Measurements from ENCODE around the gene FARS2. TPM values are rescaled to one million over a fixed set of nuclear protein-coding genes. Genes with fewer than 3 reads are reported as not detected.

Gene FARS2
- total RNA-seq, 4 donors from 2014 or later: 8.3 to 18.5 (median 13.0) TPM

DNA sequence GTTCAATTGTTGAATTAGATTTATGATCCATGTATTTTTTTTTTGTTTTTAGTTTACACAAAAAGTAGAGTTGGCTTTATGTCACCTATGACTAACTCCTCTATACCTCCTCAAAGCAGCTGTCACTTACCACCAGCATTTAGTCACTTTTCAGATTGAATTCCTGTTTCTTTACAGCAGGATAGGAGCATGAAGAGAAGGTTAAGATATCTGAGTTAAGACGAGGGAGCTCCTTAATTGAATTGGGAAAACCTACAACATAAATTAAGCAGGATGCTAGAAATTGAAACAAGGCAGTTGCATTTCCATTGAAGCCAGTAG, 237.2 kb downstream of the FARS2 start:
- H3K27ac ChIP-seq: no peak overlapping the region
- intact Hi-C loops (cut with DNase I): no loop called here

DNA sequence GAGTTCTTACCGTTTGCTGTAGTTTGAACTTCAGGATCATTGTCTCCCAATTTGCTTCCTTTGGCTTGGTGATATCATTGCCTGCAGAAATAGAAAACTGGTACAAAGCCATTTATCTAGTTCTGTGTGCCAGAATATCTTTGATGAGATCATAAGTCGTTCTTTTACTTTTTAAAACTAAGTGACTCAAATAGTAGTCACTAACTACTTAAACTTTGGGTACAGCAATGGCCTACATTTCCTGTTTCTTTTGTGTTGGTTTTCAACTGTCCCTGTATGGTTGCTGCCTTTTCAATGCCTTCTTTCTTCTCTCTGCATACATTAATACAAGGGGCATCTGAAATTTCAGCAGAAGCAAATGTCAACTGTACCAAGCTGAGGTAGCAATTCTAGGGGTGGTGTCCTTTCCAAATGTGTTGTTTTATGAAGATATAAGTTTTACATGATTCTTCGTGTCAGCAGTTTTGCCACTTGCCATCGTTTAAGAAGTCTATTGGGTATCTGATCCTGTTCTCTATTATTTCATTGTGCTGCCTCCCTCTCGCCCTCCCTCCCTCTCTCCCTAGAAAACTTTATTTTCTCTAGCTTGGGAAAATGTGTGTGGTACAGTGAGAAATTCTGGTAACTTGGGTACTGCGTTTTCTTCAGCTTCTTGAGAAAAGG, 238.5 kb downstream of the FARS2 start:
- Histone ChIP-seq H3K27me3 (no peaks in the 10 kb centered on the region), H3K4me3 (no peak overlapping the region), H3K4me1 (peaks cover 0 to 15% (median 0%) of the 10 kb centered on the region in 3 donors), H3K27ac (no peak overlapping the region), H3K36me3 (no peaks in the 10 kb centered on the region), H3K9me3 (no peaks in the 10 kb centered on the region)
- TF ChIP-seq POLR2A (IDR thresholded peaks at IDR 0.05): no peak
- TF ChIP-seq, protein P1, sequence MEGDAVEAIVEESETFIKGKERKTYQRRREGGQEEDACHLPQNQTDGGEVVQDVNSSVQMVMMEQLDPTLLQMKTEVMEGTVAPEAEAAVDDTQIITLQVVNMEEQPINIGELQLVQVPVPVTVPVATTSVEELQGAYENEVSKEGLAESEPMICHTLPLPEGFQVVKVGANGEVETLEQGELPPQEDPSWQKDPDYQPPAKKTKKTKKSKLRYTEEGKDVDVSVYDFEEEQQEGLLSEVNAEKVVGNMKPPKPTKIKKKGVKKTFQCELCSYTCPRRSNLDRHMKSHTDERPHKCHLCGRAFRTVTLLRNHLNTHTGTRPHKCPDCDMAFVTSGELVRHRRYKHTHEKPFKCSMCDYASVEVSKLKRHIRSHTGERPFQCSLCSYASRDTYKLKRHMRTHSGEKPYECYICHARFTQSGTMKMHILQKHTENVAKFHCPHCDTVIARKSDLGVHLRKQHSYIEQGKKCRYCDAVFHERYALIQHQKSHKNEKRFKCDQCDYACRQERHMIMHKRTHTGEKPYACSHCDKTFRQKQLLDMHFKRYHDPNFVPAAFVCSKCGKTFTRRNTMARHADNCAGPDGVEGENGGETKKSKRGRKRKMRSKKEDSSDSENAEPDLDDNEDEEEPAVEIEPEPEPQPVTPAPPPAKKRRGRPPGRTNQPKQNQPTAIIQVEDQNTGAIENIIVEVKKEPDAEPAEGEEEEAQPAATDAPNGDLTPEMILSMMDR (IDR thresholded peaks at IDR 0.05): no peak
- intact Hi-C loops (cut with DNase I): no loop called here
- no peak for DNase-seq
- WGBS, 2 donors: 53 to 61% methylated on average over 5 to 6 of the region's 6 CpGs

More for the DNA sequence above, 237.2 kb downstream of the FARS2 start:
- TF ChIP-seq, protein P1 (IDR thresholded peaks at IDR 0.05): no peak
- TF ChIP-seq POLR2A (IDR thresholded peaks at IDR 0.05): no peak
- Histone ChIP-seq H3K36me3 (no peaks in the 10 kb centered on the region), H3K27me3 (no peaks in the 10 kb centered on the region), H3K4me3 (no peak overlapping the region), H3K4me1 (peaks cover 0 to 15% (median 0%) of the 10 kb centered on the region in 3 donors), H3K9me3 (no peaks in the 10 kb centered on the region)
- WGBS, 2 donors: 85 to 95% methylated on average over 1 of the region's 1 CpG
- no peak for DNase-seq

DNA sequence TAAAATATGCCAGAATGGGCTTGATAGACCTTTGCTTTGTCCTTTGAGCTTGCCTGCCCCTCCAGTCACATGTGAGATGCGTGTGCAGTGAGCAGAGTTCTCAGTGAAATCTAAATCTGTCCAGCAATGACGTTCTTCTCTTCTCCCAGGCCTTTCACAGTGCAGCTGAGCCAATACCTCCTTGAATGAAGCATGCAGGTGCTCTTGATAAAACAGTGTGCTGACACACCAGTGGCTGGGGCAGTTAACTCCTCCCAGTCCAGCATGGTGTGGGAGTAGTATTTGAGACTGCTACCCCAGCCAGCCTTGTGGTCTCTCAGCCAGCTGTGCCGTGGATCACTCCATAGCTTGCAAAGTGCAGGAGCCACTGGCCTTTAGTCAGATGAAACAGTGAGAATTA, 240.5 kb downstream of the FARS2 start:
- Histone ChIP-seq H3K4me3 (no peak overlapping the region), H3K9me3 (no peaks in the 10 kb centered on the region), H3K4me1 (peaks cover 0 to 15% (median 0%) of the 10 kb centered on the region in 3 donors), H3K36me3 (no peaks in the 10 kb centered on the region), H3K27me3 (no peaks in the 10 kb centered on the region), H3K27ac (no peak overlapping the region)
- intact Hi-C loops (cut with DNase I): no loop called here
- no peak for TF ChIP-seq POLR2A (IDR thresholded peaks at IDR 0.05)
- 87 to 96% methylated on average over 3 of the region's 3 CpGs for WGBS, 2 donors
- DNase-seq: no peak

DNA sequence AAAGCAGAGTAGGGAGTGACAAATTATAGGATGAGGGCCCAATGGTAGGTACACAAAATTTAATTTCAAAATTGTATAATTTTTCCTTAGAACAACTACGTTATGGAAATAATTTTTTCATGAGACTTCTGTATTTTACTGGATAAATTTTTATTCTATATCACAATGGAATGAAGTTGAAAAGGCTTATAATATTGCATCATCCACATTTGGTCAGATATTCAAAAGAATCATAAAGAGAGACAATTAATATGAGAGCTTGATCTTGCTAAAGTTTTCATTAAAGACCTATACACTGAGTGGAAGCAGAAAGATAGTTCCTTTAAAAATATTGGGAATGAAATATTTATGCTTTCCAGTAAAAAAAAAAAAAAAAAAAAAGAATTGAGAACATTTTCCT, 242.8 kb downstream of the FARS2 start:
- DNase-seq: no peak
- no peak overlapping the region for H3K27ac ChIP-seq
- WGBS, 2 donors: 92 to 96% methylated on average over 1 of the region's 1 CpG
- peaks cover 0 to 14% (median 0%) of the 10 kb centered on the region in 3 donors for H3K4me1 ChIP-seq
- H3K9me3 ChIP-seq: no peaks in the 10 kb centered on the region
- no peaks in the 10 kb centered on the region for H3K36me3 ChIP-seq
- intact Hi-C loops (cut with DNase I): no loop called here
- TF ChIP-seq, protein P1 (IDR thresholded peaks at IDR 0.05): no peak
- no peak for TF ChIP-seq POLR2A (IDR thresholded peaks at IDR 0.05)
- H3K4me3 ChIP-seq: no peak overlapping the region
- H3K27me3 ChIP-seq: no peaks in the 10 kb centered on the region

DNA sequence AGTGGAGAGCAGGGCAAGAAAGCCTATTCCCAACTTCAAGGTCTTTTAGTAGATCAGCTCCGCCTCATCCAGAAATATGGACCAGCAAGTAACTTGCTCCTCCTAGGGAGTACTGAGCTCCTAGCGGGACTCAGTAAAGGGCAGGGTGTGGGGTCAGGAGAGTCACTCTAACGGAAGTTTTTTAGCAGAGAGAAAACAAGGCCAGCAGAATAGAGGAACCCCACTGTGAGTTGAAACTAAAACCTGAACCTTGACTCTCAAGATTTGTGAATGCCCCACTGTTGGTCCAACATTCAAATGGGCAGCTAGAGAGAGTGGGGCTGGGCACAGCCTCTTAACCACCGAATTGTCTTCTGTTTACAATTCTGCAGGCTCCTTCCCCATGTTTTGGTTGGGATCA, 244.8 kb downstream of the FARS2 start:
- Histone ChIP-seq H3K4me1 (no peaks in the 10 kb centered on the region), H3K27ac (no peak overlapping the region), H3K4me3 (no peak overlapping the region), H3K9me3 (no peaks in the 10 kb centered on the region), H3K27me3 (no peaks in the 10 kb centered on the region), H3K36me3 (no peaks in the 10 kb centered on the region)
- WGBS, 2 donors: 85 to 88% methylated on average over 2 to 4 of the region's 4 CpGs
- no peak for DNase-seq
- no peak for TF ChIP-seq POLR2A (IDR thresholded peaks at IDR 0.05)
- TF ChIP-seq, protein P1 (IDR thresholded peaks at IDR 0.05): no peak
- intact Hi-C loops (cut with DNase I): no loop called here

DNA sequence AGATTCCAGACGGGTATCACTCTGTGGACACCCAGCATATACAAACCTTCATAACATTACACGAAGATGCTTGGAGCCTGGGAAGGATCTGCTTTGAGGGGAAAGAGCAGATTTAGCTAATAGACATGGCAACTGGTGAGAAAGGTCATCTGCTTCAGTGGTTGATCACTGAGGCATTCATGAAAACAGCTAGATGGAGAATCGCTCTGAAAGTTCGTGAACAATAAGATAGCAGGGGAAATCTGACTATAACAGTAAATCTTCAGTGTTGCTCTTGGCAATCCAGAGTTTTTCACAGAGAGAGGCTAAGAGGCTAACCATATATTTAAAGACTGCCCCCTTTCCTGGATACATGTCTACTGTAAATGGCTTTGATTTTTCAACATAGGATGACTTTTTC, 245.3 kb downstream of the FARS2 start:
- no peak for DNase-seq
- Histone ChIP-seq H3K4me1 (no peaks in the 10 kb centered on the region), H3K4me3 (no peak overlapping the region), H3K36me3 (no peaks in the 10 kb centered on the region), H3K27ac (no peak overlapping the region), H3K27me3 (no peaks in the 10 kb centered on the region), H3K9me3 (no peaks in the 10 kb centered on the region)
- TF ChIP-seq POLR2A (IDR thresholded peaks at IDR 0.05): no peak
- intact Hi-C loops (cut with DNase I): no loop called here
- WGBS, 2 donors: 77 to 94% methylated on average over 4 of the region's 4 CpGs

All from esophagus squamous epithelium (tissue), 5 donors.